OCI-LY7 (cell line): Measurements from ENCODE around the gene WNT4. TPM values are rescaled to one million over a fixed set of nuclear protein-coding genes. Genes with fewer than 3 reads are reported as not detected.

ENCODE experiments used
- BruUV-seq: library from RNA; stranded (reverse); fragments of 400-500 nt; replicated peaks from 2 replicates; lab custom pipeline; 2021; lab: Mats Ljungman, UMichigan
- CTCF ChIA-PET: fragments of 300-600 bp; sonication (Branson Sonifier 250); formaldehyde crosslinking; loops from one replicate; lab custom pipeline; 2022; ENCODE audit warnings: antibody characterized with exemption; ENCODE audit not compliant: unreplicated experiment; lab: Charles Lee
- POLR2A ChIA-PET: fragments of 300-600 bp; sonication (Branson Sonifier 250); formaldehyde crosslinking; loops from one replicate; lab custom pipeline; 2022; ENCODE audit warnings: antibody characterized with exemption; lab: Charles Lee
- DNase-seq: peaks from one replicate; pipeline ENCODE4 v3.0.0-alpha.2; 2015; ENCODE audit warnings: low spot score
- H2AFZ ChIP-seq: fragments of 200-600 bp; sonication (generic), shearing (Covaris generic); 2 replicates; pipeline ENCODE4 v1.6.1; 2014; ENCODE audit warnings: mild to moderate bottlenecking, antibody characterized with exemption, low read length, moderate library complexity
- H3K27ac ChIP-seq: fragments of 200-600 bp; sonication (generic); 2 replicates; pipeline ENCODE4 v1.5.1; 2014; ENCODE audit warnings: mixed run types, low read depth, mild to moderate bottlenecking, moderate library complexity, low read length, inconsistent platforms; ENCODE audit not compliant: poor library complexity, severe bottlenecking
- H3K36me3 ChIP-seq: fragments of 200-600 bp; sonication (generic); 2 replicates; pipeline ENCODE4 v1.6.1; 2014; ENCODE audit warnings: mild to moderate bottlenecking, antibody characterized with exemption, low read length, moderate library complexity, mixed read lengths; ENCODE audit not compliant: insufficient read depth
- H3K4me1 ChIP-seq: fragments of 200-600 bp; sonication (generic); 2 replicates; pipeline ENCODE4 v1.5.1; 2014; ENCODE audit warnings: mild to moderate bottlenecking, low read length; ENCODE audit not compliant: insufficient read depth, poor library complexity, severe bottlenecking
- H3K4me2 ChIP-seq: fragments of 200-600 bp; sonication (generic); 2 replicates; pipeline ENCODE4 v1.6.1; 2014; ENCODE audit warnings: mild to moderate bottlenecking, low read length
- H3K4me3 ChIP-seq: fragments of 200-600 bp; sonication (generic); 2 replicates; pipeline ENCODE4 v1.5.1; 2014; ENCODE audit warnings: mild to moderate bottlenecking, low read depth, low read length; ENCODE audit not compliant: poor library complexity, severe bottlenecking
- H3K79me2 ChIP-seq: fragments of 200-600 bp; sonication (generic); 2 replicates; pipeline ENCODE4 v1.6.1; 2016; ENCODE audit warnings: low read depth, mild to moderate bottlenecking, low read length, moderate library complexity, mixed read lengths; ENCODE audit not compliant: insufficient read depth
- H3K9me2 ChIP-seq: fragments of 200-600 bp; sonication (generic); 2 replicates; pipeline ENCODE4 v1.6.1; 2016; ENCODE audit warnings: mild to moderate bottlenecking, low read length, mixed read lengths; ENCODE audit not compliant: insufficient read depth
- H3K9me3 ChIP-seq: fragments of 200-600 bp; sonication (generic); 2 replicates; pipeline ENCODE4 v1.6.1; 2014; ENCODE audit warnings: mild to moderate bottlenecking, mixed run types, low read length, mixed read lengths
- H4K20me1 ChIP-seq: fragments of 200-600 bp; sonication (generic); 2 replicates; pipeline ENCODE4 v1.6.1; 2014; ENCODE audit warnings: mild to moderate bottlenecking, antibody characterized with exemption, low read length, moderate library complexity, mixed read lengths; ENCODE audit not compliant: insufficient read depth
- CTCF ChIP-seq: fragments of 200-600 bp; sonication (generic); conservative IDR thresholded peaks from 2 replicates; pipeline ENCODE4 v1.5.1; 2014; ENCODE audit warnings: mild to moderate bottlenecking, antibody characterized with exemption, low read length, moderate library complexity, mixed read lengths
- EZH2phosphoT487 ChIP-seq: fragments of 200-600 bp; sonication (generic); IDR thresholded peaks from 2 replicates; pipeline ENCODE4 v1.6.1; 2018; ENCODE audit warnings: low read depth, borderline replicate concordance, mild to moderate bottlenecking, mixed run types, antibody characterized with exemption, low read length, moderate library complexity, mixed read lengths
- intact Hi-C: fragments of 100-400 bp; cut with micrococcal nuclease; formaldehyde crosslinking; loops from one replicate; pipeline ENCODE4 v1.10.0; 2022; ENCODE audit not compliant: unreplicated experiment
- total RNA-seq, 2 experiments: library from RNA; depleted of rRNA in 1 of 2; stranded (reverse); fragments of >200 nt in 1 of 2; shearing (Covaris generic) in 1 of 2; gene quantifications; 2 replicates each; pipeline ENCODE4 v1.2.3, GENCODE V29; 2014 to 2022

Gene WNT4
- total RNA-seq, 2 experiments from 2014 or later = not detected

GRCh38 chr1:22120469-22120790 lies 22.5 kb downstream of the WNT4 start:
- ChIA-PET POLR2A (no interaction called here), CTCF (no interaction called here)
- H3K9me2 ChIP-seq = no peaks in the 10 kb centered on the region
- no peak overlapping the region for H3K27ac ChIP-seq
- peaks cover 19% of the 10 kb centered on the region for H3K4me1 ChIP-seq
- H2AFZ ChIP-seq = no peak overlapping the region
- H4K20me1 ChIP-seq = no peaks in the 10 kb centered on the region
- no peaks in the 10 kb centered on the region for H3K79me2 ChIP-seq
- no peak overlapping the region for H3K4me2 ChIP-seq
- DNase-seq = no peak
- no peaks in the 10 kb centered on the region for H3K9me3 ChIP-seq
- TF ChIP-seq EZH2phosphoT487 (no peak), CTCF (no peak)
- peaks cover 9% of the 10 kb centered on the region; the same call in 1 of the 2 replicates for H3K36me3 ChIP-seq
- no TSS peak for BruUV-seq
- intact Hi-C loops = no loop called here
- H3K4me3 ChIP-seq = no peak overlapping the region

- ChIA-PET POLR2A (no interaction called here), CTCF (no interaction called here)
- no peak for DNase-seq
- Histone ChIP-seq H3K27ac (no peak overlapping the region), H3K79me2 (no peaks in the 10 kb centered on the region), H3K36me3 (peaks cover 9% of the 10 kb centered on the region; the same call in 1 of the 2 replicates), H3K4me2 (no peak overlapping the region), H4K20me1 (no peaks in the 10 kb centered on the region), H3K9me2 (no peaks in the 10 kb centered on the region), H3K9me3 (no peaks in the 10 kb centered on the region), H3K4me3 (no peak overlapping the region), H3K4me1 (peaks cover 19% of the 10 kb centered on the region), H2AFZ (no peak overlapping the region)
- BruUV-seq = no TSS peak
- intact Hi-C loops = no loop called here
- no peak for TF ChIP-seq CTCF
- no peak for TF ChIP-seq EZH2phosphoT487
These were observed 23.1 kb downstream of the WNT4 start for GRCh38 chr1:22119626-22120468.
